Gastrocnemius medialis (tissue), 4 donors: ENCODE measurements around the gene ZC3H15. TPM values are rescaled to one million over a fixed set of nuclear protein-coding genes. Genes with fewer than 3 reads are reported as not detected.

Experiments used
- ATAC-seq, 2 donors: fragments of 150-250 bp; one replicate each; pipeline ENCODE4 v1.9.1; 2016
- DNase-seq, 2 donors: peaks; one replicate each; pipeline ENCODE4 v3.0.0-alpha.2; 2019
- H3K27ac ChIP-seq, 4 donors: fragments of 200-600 bp; sonication (generic); 1 replicate in 1 of 4; 2 replicates in 3 of 4; pipeline ENCODE4 v1.5.1; 2016 to 2018; ENCODE audit warnings: mild to moderate bottlenecking in 2 of 4, moderate library complexity in 1 of 4
- H3K27me3 ChIP-seq, 3 donors: fragments of 200-600 bp; sonication (generic) in 2 of 3; 1 replicate in 1 of 3; 2 replicates in 2 of 3; pipeline versions ENCODE4 v1.5.1 to v1.6.0; 2016 to 2019; ENCODE audit warnings: mild to moderate bottlenecking in 1 of 3, moderate library complexity in 1 of 3
- H3K36me3 ChIP-seq, 2 donors: fragments of 200-600 bp; sonication (generic) in 1 of 2; one replicate each; pipeline ENCODE4 v1.5.1; 2017 to 2018
- H3K4me1 ChIP-seq, 2 donors: fragments of 200-600 bp; sonication (generic) in 1 of 2; one replicate each; pipeline ENCODE4 v1.5.1; 2016 to 2017; ENCODE audit warnings: mild to moderate bottlenecking in 2 of 2
- H3K4me3 ChIP-seq, 4 donors: fragments of 200-600 bp; sonication (generic) in 3 of 4; 1 replicate in 1 of 4; 2 replicates in 3 of 4; pipeline ENCODE4 v1.5.1; 2016 to 2019; ENCODE audit warnings: mild to moderate bottlenecking in 2 of 4
- H3K9me3 ChIP-seq, 3 donors: fragments of 200-600 bp; sonication (generic) in 2 of 3; 1 replicate in 1 of 3; 2 replicates in 2 of 3; pipeline ENCODE4 v1.5.1; 2016 to 2019
- CTCF ChIP-seq, 5 experiments: fragments of 450-650 bp in 3 of 5; fragments of 200-600 bp in 2 of 5; sonication (generic) in 2 of 5; IDR thresholded peaks in 4 of 5; conservative IDR thresholded peaks in 1 of 5; 1 replicate in 4 of 5; 2 replicates in 1 of 5; pipeline ENCODE4 v1.5.1; 2016 to 2019; ENCODE audit warnings: antibody characterized with exemption in 5 of 5, mild to moderate bottlenecking in 3 of 5, moderate library complexity in 3 of 5
- POLR2A ChIP-seq, 2 donors: fragments of 450-650 bp; IDR thresholded peaks; one replicate each; pipeline ENCODE4 v1.6.1; 2017; ENCODE audit warnings: antibody characterized with exemption in 2 of 2, mild to moderate bottlenecking in 2 of 2, moderate library complexity in 2 of 2
- in situ Hi-C, 4 donors: fragments of 200-750 bp; cut with MboI; loops; one replicate each; pipeline versions ENCODE4 v1.15.0 to v1.8.0; 2017; ENCODE audit warnings: low sequenced_read_pairs in 4 of 4
- intact Hi-C: fragments of 100-400 bp; cut with DNase I; formaldehyde crosslinking; loops from one replicate; pipeline ENCODE4 v1.15.1; 2023; ENCODE audit warnings: low total_unique reads
- total RNA-seq, 4 donors: library from RNA; depleted of rRNA; stranded (reverse); fragments of >200 nt; gene quantifications; one replicate each; pipeline versions ENCODE4 v1.1.0 to v1.2.3, GENCODE V29; 2016

ZC3H15 gene
- total RNA-seq, 4 donors from 2014 or later = 56.3 to 68.9 (median 63.0) TPM

GRCh38 chr2:186477790-186478189, 8.3 kb upstream of the ZC3H15 start:
- Histone ChIP-seq H3K4me3 (no peak overlapping the region), H3K27me3 (no peaks in the 10 kb centered on the region), H3K27ac (no peak overlapping the region), H3K4me1 (no peaks in the 10 kb centered on the region), H3K9me3 (no peaks in the 10 kb centered on the region), H3K36me3 (no peaks in the 10 kb centered on the region)
- ATAC-seq (no peak), DNase-seq (no peak)
- TF ChIP-seq POLR2A (IDR thresholded peaks at IDR 0.05) (no peak), CTCF (IDR thresholded peaks at IDR 0.05 in 4 of 5, conservative IDR thresholded peaks at IDR 0.05 in 1 of 5) (no peak)
- in situ Hi-C loops = no loop called here
- intact Hi-C loops = no loop called here

GRCh38 chr2:186480991-186481390, 5.1 kb upstream of the ZC3H15 start:
- H3K4me3 ChIP-seq = no peak overlapping the region
- H3K9me3 ChIP-seq = no peaks in the 10 kb centered on the region
- H3K36me3 ChIP-seq = no peaks in the 10 kb centered on the region
- H3K27ac ChIP-seq = no peak overlapping the region
- no peaks in the 10 kb centered on the region for H3K27me3 ChIP-seq
- intact Hi-C loops = no loop called here
- ATAC-seq (no peak), DNase-seq (no peak)
- H3K4me1 ChIP-seq = peaks cover 12 to 13% of the 10 kb centered on the region in 2 donors
- TF ChIP-seq CTCF (IDR thresholded peaks at IDR 0.05 in 4 of 5, conservative IDR thresholded peaks at IDR 0.05 in 1 of 5) (no peak), POLR2A (IDR thresholded peaks at IDR 0.05) (no peak)
- in situ Hi-C loops = no loop called here

- H3K9me3 ChIP-seq = no peaks in the 10 kb centered on the region
- peaks cover 31 to 34% of the 10 kb centered on the region in 2 donors for H3K4me1 ChIP-seq
- in situ Hi-C loops (no loop called here), intact Hi-C loops (no loop called here)
- no peaks in the 10 kb centered on the region for H3K27me3 ChIP-seq
- H3K4me3 ChIP-seq = no peak overlapping the region
- no peak overlapping the region for H3K27ac ChIP-seq
- no peak for ATAC-seq
- TF ChIP-seq CTCF (IDR thresholded peaks at IDR 0.05 in 4 of 5, conservative IDR thresholded peaks at IDR 0.05 in 1 of 5) (no peak), POLR2A (IDR thresholded peaks at IDR 0.05) (no peak)
- no peak for DNase-seq
- H3K36me3 ChIP-seq = no peaks in the 10 kb centered on the region
These were observed 1.9 kb upstream of the ZC3H15 start for GRCh38 chr2:186484062-186484735.

GRCh38 chr2:186485576-186485870, 537 bp upstream of the ZC3H15 start:
- no peaks in the 10 kb centered on the region for H3K36me3 ChIP-seq
- DNase-seq = no peak
- no peaks in the 10 kb centered on the region for H3K27me3 ChIP-seq
- H3K4me1 ChIP-seq = peaks cover 43 to 47% of the 10 kb centered on the region in 2 donors
- H3K27ac ChIP-seq = peak overlapping the region; percentile 94 to 97 (median 96)
- no peak for ATAC-seq
- peak overlapping the region; percentile 90 to 99 (median 92) for H3K4me3 ChIP-seq
- no peak for TF ChIP-seq POLR2A (IDR thresholded peaks at IDR 0.05)
- TF ChIP-seq CTCF (IDR thresholded peaks at IDR 0.05 in 4 of 5, conservative IDR thresholded peaks at IDR 0.05 in 1 of 5) = no peak
- intact Hi-C loops = no loop called here
- in situ Hi-C loops = no loop called here
- no peaks in the 10 kb centered on the region for H3K9me3 ChIP-seq
